ENCODE measurements around the gene COPG1.
A peak's percentile ranks its signal among the peaks of the same experiment; 100 is the strongest.

Gene COPG1

DNA sequence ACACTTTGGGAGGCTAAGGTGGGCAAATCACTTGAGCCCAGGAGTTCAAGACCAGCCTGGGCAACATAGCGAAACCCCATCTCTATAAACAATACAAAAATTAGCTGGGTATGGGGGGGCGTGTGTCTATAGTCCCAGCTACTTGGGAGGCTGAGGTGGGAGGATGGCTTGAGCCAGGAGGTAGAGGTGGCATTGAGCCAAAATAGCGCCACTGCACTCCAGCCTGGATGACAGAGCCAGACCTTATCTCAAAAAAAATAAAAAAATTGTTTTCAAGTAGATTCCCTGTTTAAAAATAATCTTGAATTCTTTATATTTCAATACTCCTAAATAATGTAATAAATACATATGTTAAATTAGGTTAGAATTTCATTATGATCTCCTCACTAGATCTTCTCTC lies 39.0 kb downstream of the COPG1 start:
- TF ChIP-seq, protein P1, sequence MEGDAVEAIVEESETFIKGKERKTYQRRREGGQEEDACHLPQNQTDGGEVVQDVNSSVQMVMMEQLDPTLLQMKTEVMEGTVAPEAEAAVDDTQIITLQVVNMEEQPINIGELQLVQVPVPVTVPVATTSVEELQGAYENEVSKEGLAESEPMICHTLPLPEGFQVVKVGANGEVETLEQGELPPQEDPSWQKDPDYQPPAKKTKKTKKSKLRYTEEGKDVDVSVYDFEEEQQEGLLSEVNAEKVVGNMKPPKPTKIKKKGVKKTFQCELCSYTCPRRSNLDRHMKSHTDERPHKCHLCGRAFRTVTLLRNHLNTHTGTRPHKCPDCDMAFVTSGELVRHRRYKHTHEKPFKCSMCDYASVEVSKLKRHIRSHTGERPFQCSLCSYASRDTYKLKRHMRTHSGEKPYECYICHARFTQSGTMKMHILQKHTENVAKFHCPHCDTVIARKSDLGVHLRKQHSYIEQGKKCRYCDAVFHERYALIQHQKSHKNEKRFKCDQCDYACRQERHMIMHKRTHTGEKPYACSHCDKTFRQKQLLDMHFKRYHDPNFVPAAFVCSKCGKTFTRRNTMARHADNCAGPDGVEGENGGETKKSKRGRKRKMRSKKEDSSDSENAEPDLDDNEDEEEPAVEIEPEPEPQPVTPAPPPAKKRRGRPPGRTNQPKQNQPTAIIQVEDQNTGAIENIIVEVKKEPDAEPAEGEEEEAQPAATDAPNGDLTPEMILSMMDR (IDR thresholded peaks at IDR 0.05; ENCODE audit: low read depth, low read length), result no peak
- no peak for DNase-seq (ENCODE audit: low read depth in 2 of 2)
- H3K4me3 ChIP-seq (replicated peaks in 1 of 2; ENCODE audit: low read depth in 2 of 2, low read length in 2 of 2), result no peak overlapping the region

DNA sequence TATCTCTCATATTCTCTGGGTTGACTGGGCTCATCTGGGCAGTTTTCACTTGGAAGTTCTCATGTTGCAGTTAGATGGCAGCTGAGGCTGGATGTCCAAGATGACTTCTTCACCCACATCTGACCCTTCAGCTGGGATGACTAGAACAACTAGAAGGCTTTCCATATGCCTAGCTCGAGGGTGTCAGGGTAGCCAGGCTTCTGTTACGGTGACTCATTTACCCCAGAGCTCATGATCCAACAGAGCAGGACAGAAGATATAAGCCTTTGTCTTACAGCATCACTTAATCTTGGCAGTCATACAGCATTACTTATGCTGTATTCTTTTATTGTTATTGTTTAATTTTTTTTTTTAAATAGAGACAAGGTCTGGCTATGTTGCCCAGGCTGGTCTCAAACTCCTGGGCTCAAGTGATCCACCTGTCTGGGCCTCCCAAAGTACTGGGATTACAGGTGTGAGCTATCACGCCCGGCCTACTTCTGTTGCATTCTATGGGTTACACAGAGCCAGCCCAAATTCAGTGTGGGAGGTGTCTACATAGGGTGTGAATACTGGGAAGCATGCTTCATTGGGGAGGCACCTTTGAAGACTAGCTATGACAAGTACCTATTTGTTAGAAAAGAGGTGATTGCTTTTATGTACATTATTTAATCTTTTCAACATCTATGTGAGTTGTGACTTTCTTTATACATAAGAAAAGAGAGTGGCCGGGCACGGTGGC lies 40.0 kb downstream of the COPG1 start:
- TF ChIP-seq, protein P1 (IDR thresholded peaks at IDR 0.05; ENCODE audit: low read depth, low read length), result no peak
- DNase-seq (ENCODE audit: low read depth in 2 of 2), result peak; percentile 74 to 91
- H3K4me3 ChIP-seq (replicated peaks in 1 of 2; ENCODE audit: low read depth in 2 of 2, low read length in 2 of 2), result no peak overlapping the region

DNA sequence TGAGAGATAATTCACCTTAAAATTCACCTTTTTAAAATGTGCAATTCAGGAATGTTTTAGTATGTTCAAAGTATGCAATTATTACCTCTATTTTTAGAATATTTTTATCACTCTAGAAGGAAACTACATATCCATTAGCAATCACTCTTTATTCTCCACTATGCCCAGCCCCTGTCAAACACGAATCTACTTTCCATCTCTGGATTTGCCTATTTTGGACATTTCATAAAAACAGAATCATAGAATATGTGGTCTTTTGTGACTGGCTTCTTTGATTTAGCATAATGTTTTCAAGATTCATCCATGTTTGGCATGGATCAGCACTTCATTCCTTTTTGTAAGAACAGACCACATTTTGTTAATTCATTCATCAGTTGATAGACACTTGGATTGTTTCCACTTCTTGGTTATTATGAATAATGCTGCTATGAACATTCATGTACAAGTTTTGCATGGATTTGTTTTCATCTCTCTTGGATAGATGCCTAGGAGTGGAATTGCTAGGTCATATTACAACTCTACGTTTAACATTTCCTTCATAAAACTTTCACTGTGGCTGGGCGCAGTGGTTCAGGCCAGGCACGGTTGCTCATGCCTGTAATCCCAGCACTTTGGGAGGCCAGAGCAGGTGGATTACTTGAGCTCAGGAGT lies 42.0 kb downstream of the COPG1 start:
- TF ChIP-seq, protein P1 (IDR thresholded peaks at IDR 0.05; ENCODE audit: low read depth, low read length), result no peak
- no peak overlapping the region for H3K4me3 ChIP-seq (replicated peaks in 1 of 2; ENCODE audit: low read depth in 2 of 2, low read length in 2 of 2)
- peak in 1 of 2 donors; percentile 57 for DNase-seq (ENCODE audit: low read depth in 2 of 2)

DNA sequence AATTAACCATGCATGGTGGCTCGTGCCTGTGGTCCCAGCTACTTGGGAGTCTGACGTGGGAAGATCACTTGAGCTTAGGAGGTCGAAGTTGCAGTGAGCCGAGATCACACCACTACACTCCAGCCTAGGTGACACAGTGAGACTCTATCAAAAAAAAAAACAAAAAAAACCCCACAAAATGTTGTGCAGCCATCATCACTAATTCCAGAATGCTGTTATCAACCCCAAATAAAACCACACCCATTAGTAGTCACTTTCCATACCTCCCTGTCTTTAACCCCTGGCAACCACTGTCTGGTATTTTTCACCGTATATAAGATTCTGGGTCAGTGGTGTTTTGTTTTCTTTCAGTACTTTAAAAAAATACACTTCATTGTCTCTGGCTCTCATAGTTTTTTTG lies 45.9 kb downstream of the COPG1 start:
- TF ChIP-seq, protein P1 (IDR thresholded peaks at IDR 0.05; ENCODE audit: low read depth, low read length), result no peak
- no peak for DNase-seq (ENCODE audit: low read depth in 2 of 2)
- H3K4me3 ChIP-seq (replicated peaks in 1 of 2; ENCODE audit: low read depth in 2 of 2, low read length in 2 of 2), result no peak overlapping the region

DNA sequence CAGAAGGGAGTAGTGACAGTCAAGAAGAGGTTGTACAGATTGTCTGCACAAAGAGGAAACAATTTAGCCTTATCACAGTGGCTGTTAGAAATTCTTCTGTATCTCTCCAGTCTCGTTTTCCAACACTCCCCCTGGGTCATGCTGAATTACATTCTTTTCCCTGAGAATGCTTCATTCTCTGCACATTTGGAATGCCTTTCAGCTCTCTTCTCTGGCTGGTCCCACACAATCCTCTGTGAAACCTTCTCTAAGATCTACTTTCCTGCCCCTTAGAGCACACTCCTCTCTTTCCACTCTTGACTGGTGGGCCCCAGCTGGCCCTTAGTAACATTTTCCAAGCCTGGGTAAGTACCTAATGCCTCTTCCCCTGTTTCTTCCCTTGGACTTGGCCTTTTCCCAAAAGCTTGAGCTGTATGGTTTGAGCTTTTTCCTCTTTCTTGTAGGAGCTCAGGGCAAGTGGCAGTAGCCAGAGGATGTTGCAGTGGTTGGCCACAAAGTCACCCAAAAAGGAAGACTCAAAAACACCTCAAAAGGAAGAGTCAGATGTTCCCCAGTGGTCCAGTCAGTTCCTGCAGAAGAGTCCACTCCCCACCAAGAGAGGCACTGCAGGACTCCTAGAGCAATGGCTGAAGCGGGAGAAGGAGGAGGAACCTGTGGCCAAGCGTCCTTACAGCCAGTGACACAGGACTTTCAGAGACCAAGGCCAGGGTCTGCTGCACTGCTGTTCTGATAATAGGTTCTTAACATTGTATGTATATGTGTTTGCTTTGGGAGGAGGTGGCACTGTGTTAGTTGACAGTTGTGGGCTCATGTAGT lies 54.9 kb downstream of the COPG1 start:
- no peak overlapping the region for H3K4me3 ChIP-seq (replicated peaks in 1 of 2; ENCODE audit: low read depth in 2 of 2, low read length in 2 of 2)
- TF ChIP-seq, protein P1 (IDR thresholded peaks at IDR 0.05; ENCODE audit: low read depth, low read length), result no peak
- DNase-seq (ENCODE audit: low read depth in 2 of 2), result peak in 1 of 2 donors; percentile 64

DNA sequence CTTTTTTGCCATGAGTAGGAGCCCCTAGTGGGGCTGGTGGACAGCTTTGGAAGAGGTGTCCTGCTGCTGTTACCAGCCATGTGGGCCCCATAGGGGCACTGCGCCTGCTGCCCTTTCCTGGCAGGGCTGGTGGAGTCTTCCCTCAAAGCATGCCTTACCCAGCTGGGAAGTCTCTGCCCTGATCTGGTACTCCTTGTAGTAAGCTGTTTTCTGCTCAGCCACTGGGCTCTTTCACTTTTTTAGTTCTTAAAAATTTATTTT lies 55.5 kb downstream of the COPG1 start:
- TF ChIP-seq, protein P1 (IDR thresholded peaks at IDR 0.05; ENCODE audit: low read depth, low read length), result no peak
- H3K4me3 ChIP-seq (replicated peaks in 1 of 2; ENCODE audit: low read depth in 2 of 2, low read length in 2 of 2), result no peak overlapping the region
- no peak for DNase-seq (ENCODE audit: low read depth in 2 of 2)

All from cardiac fibroblast (primary cell).